IMR-90 (cell line): ENCODE measurements around the gene DAB1. TPM values are rescaled to one million over a fixed set of nuclear protein-coding genes. Genes with fewer than 3 reads are reported as not detected.

Experiments
- ATAC-seq: fragments of 200-7000 bp; cut with Tn5 transposase; 2 replicates; pipeline ENCODE4 v1.9.1; 2020; ENCODE audit warnings: low read depth, mild to moderate bottlenecking, moderate library complexity
- BruUV-seq: library from RNA; stranded (reverse); fragments of 400-500 nt; replicated peaks from 2 replicates; lab custom pipeline; 2021; lab: Mats Ljungman, UMichigan
- CTCF ChIA-PET: fragments of 300-600 bp; formaldehyde crosslinking; extraction: SDS; loops from one replicate; lab custom pipeline; 2021; ENCODE audit warnings: antibody characterized with exemption; lab: Yijun Ruan, JAX
- POLR2A ChIA-PET: fragments of 300-600 bp; sonication (Branson Sonifier 250); formaldehyde crosslinking; loops from one replicate; lab custom pipeline; 2022; ENCODE audit warnings: antibody characterized with exemption; ENCODE audit not compliant: unreplicated experiment; lab: Charles Lee
- DNase-seq: peaks from one replicate; pipeline ENCODE4 v3.0.0; 2013
- H2AFZ ChIP-seq: replicated peaks from 2 replicates; pipeline ENCODE3; 2013; ENCODE audit warnings: low read length, mild to moderate bottlenecking; ENCODE audit not compliant: poor library complexity
- H2AK5ac ChIP-seq: 2 replicates; pipeline ENCODE4 v1.6.1; 2013; ENCODE audit warnings: low read depth, low read length, inconsistent platforms
- H2AK9ac ChIP-seq: replicated peaks from 2 replicates; pipeline ENCODE3; 2013; ENCODE audit warnings: mild to moderate bottlenecking, low read depth, low read length, moderate library complexity; ENCODE audit not compliant: poor library complexity
- H2BK120ac ChIP-seq: 2 replicates; pipeline ENCODE4 v1.6.1; 2013; ENCODE audit warnings: low read depth, low read length, inconsistent platforms
- H2BK15ac ChIP-seq: 3 replicates; pipeline ENCODE4 v1.6.1; 2013; ENCODE audit warnings: low read depth, low read length, inconsistent platforms
- H2BK20ac ChIP-seq: 2 replicates; pipeline ENCODE4 v1.6.1; 2013; ENCODE audit warnings: low read depth, mild to moderate bottlenecking, inconsistent platforms, low read length, moderate library complexity
- H2BK5ac ChIP-seq: 2 replicates; pipeline ENCODE4 v1.6.1; 2013; ENCODE audit warnings: mild to moderate bottlenecking, low read depth, low read length, inconsistent platforms; ENCODE audit not compliant: poor library complexity, severe bottlenecking
- H3K14ac ChIP-seq: replicated peaks from 2 replicates; pipeline ENCODE4 v1.6.1; 2013; ENCODE audit warnings: low read depth, low read length, inconsistent platforms
- H3K18ac ChIP-seq: 2 replicates; pipeline ENCODE4 v1.6.1; 2013; ENCODE audit warnings: low read depth, low read length, control low read depth
- H3K23ac ChIP-seq: 2 replicates; pipeline ENCODE4 v1.6.1; 2013; ENCODE audit warnings: low read depth, low read length, inconsistent platforms
- H3K27ac ChIP-seq: 2 replicates; pipeline ENCODE4 v1.5.1; 2013; ENCODE audit warnings: mild to moderate bottlenecking, control low read depth, low read length; ENCODE audit not compliant: insufficient read depth
- H3K27me3 ChIP-seq: 2 replicates; pipeline ENCODE4 v1.6.1; 2013; ENCODE audit warnings: low read length; ENCODE audit not compliant: control insufficient read depth, insufficient read depth
- H3K36me3 ChIP-seq: 2 replicates; pipeline ENCODE4 v1.6.1; 2013; ENCODE audit warnings: low read length, mixed read lengths; ENCODE audit not compliant: control insufficient read depth, insufficient read depth
- H3K4ac ChIP-seq: 2 replicates; pipeline ENCODE4 v1.6.1; 2013; ENCODE audit warnings: low read depth, low read length, inconsistent platforms
- H3K4me1 ChIP-seq: 2 replicates; pipeline ENCODE4 v1.6.1; 2013; ENCODE audit warnings: low read length, mixed read lengths; ENCODE audit not compliant: control insufficient read depth, insufficient read depth
- H3K4me2 ChIP-seq: 2 replicates; pipeline ENCODE4 v1.6.1; 2013; ENCODE audit warnings: low read depth, mild to moderate bottlenecking, control low read depth, low read length, moderate library complexity
- H3K4me3 ChIP-seq: 2 replicates; pipeline ENCODE4 v1.5.1; 2013; ENCODE audit warnings: low read depth, mild to moderate bottlenecking, control low read depth, low read length, moderate library complexity; ENCODE audit not compliant: insufficient read depth
- H3K56ac ChIP-seq: 2 replicates; pipeline ENCODE4 v1.6.1; 2013; ENCODE audit warnings: low read length, inconsistent platforms; ENCODE audit not compliant: insufficient read depth; ENCODE audit errors: extremely low read depth
- H3K79me1 ChIP-seq, 2 experiments: 2 replicates each; pipeline ENCODE4 v1.6.1; 2013; ENCODE audit warnings: low read length in 2 of 2, inconsistent platforms in 1 of 2, low read depth in 1 of 2
- H3K9ac ChIP-seq: 2 replicates; pipeline ENCODE4 v1.6.1; 2013; ENCODE audit warnings: low read depth, low read length, control low read depth
- H3K9me1 ChIP-seq: 2 replicates; pipeline ENCODE4 v1.6.1; 2013; ENCODE audit warnings: low read length, inconsistent platforms; ENCODE audit not compliant: insufficient read depth
- H3K9me3 ChIP-seq: 2 replicates; pipeline ENCODE4 v1.6.1; 2013; ENCODE audit warnings: low read length; ENCODE audit not compliant: control insufficient read depth, insufficient read depth
- H4K20me1 ChIP-seq: 2 replicates; pipeline ENCODE4 v1.6.1; 2013; ENCODE audit warnings: low read length, inconsistent platforms; ENCODE audit not compliant: insufficient read depth
- H4K5ac ChIP-seq: 2 replicates; pipeline ENCODE4 v1.6.1; 2013; ENCODE audit warnings: mild to moderate bottlenecking, low read depth, low read length, control low read depth
- H4K8ac ChIP-seq, 2 experiments: 2 replicates each; pipeline ENCODE4 v1.6.1; 2013; ENCODE audit warnings: low read depth in 2 of 2, low read length in 2 of 2, control low read depth in 1 of 2, inconsistent platforms in 1 of 2
- H4K91ac ChIP-seq: 2 replicates; pipeline ENCODE4 v1.6.1; 2013; ENCODE audit warnings: low read depth, low read length, inconsistent platforms; ENCODE audit not compliant: insufficient read depth
- BHLHE40 ChIP-seq: fragments of 150-350 bp; IDR thresholded peaks from 2 replicates; pipeline ENCODE4 v1.6.1; 2016; ENCODE audit warnings: mild to moderate bottlenecking, low read depth, low read length
- CTCF ChIP-seq: conservative IDR thresholded peaks from 2 replicates; pipeline ENCODE4 v1.5.1; 2012; ENCODE audit warnings: mild to moderate bottlenecking, low read depth, low read length, improper control_type of control experiment
- MAFK ChIP-seq: IDR thresholded peaks from 2 replicates; pipeline ENCODE4 v1.6.1; 2012; ENCODE audit warnings: low read depth, low read length, improper control_type of control experiment
- WGBS, 2 experiments: methylation state at CpG; one replicate each; pipeline versions ENCODE4 v1.1.5 to v1.1.7; 2013; ENCODE audit warnings: missing lambda C conversion rate in 2 of 2; ENCODE audit not compliant: insufficient read length in 1 of 2; ENCODE audit errors: extremely low coverage in 2 of 2; 5-methylcytosine and 5-hydroxymethylcytosine counted together
- dilution Hi-C: fragments of 300-500 bp; cut with HindIII; formaldehyde crosslinking; loops from one replicate; pipeline ENCODE4 v1.14.3; 2018; ENCODE audit warnings: low sequenced_read_pairs; ENCODE audit not compliant: unreplicated experiment
- in situ Hi-C: fragments of 300-500 bp; cut with MboI; formaldehyde crosslinking; loops from 3 replicates; pipeline ENCODE4 v1.14.3; 2019; ENCODE audit warnings: low sequenced_read_pairs, inconsistent platforms, mixed read lengths
- intact Hi-C: fragments of 100-400 bp; cut with micrococcal nuclease; formaldehyde crosslinking; loops from 2 replicates; pipeline ENCODE4 v1.10.0; 2022
- polyA plus RNA-seq, 3 experiments: library from polyadenylated mRNA; depleted of rRNA; stranded (reverse); fragments of >200 nt; gene quantifications; 2 replicates each; pipeline ENCODE4 v1.2.3, GENCODE V29; 2012; ENCODE audit warnings: low replicate concordance in 1 of 3
- total RNA-seq: library from RNA; depleted of rRNA; stranded (reverse); fragments of >200 nt; gene quantifications from 2 replicates; pipeline ENCODE4 v1.2.3, GENCODE V29; 2012

The DAB1 gene
- total and polyA plus RNA-seq, 2 of the 4 experiments (the other 2 are of a cell fraction) = 0.18 to 0.41 TPM

- no peak for TF ChIP-seq MAFK
- TF ChIP-seq BHLHE40 = no peak
- TF ChIP-seq CTCF = no peak
- in situ Hi-C loops = no loop called here
- H3K18ac ChIP-seq = no peak overlapping the region
- no peak overlapping the region for H2BK120ac ChIP-seq
- BruUV-seq = no TSS peak
- no CpG with 5 or more reads among the region's 1 CpG for WGBS, 2 experiments
- no peaks in the 10 kb centered on the region; the same call in 1 of the 2 replicates for H3K4me1 ChIP-seq
- no peak overlapping the region for H2AFZ ChIP-seq
- intact Hi-C loops = loop anchor here (5.0 kb wide), 1 partner anchor 134 kb away; no protein-coding TSS in a partner anchor
- no peak overlapping the region for H3K4me3 ChIP-seq
- H4K8ac ChIP-seq = no peak overlapping the region
- no peaks in the 10 kb centered on the region for H4K20me1 ChIP-seq
- H4K91ac ChIP-seq = no peak overlapping the region
- H3K27me3 ChIP-seq = no peaks in the 10 kb centered on the region; the same call in none of the 2 replicates
- H2AK9ac ChIP-seq = no peak overlapping the region
- H3K56ac ChIP-seq = no peak overlapping the region
- H3K36me3 ChIP-seq = no peaks in the 10 kb centered on the region
- ChIA-PET POLR2A (no interaction called here), CTCF (no interaction called here)
- H2AK5ac ChIP-seq = no peak overlapping the region
- H2BK20ac ChIP-seq = no peak overlapping the region
- no peak overlapping the region for H2BK15ac ChIP-seq
- no peak overlapping the region for H3K14ac ChIP-seq
- no peak overlapping the region for H3K4me2 ChIP-seq
- H4K5ac ChIP-seq = no peak overlapping the region
- ATAC-seq (no peak), DNase-seq (no peak)
- no peak overlapping the region for H3K23ac ChIP-seq
- no peaks in the 10 kb centered on the region for H3K79me1 ChIP-seq
- H2BK5ac ChIP-seq = no peak overlapping the region
- H3K9ac ChIP-seq = no peak overlapping the region
- dilution Hi-C loops = no loop called here
- H3K9me3 ChIP-seq = no peaks in the 10 kb centered on the region
- no peak overlapping the region for H3K4ac ChIP-seq
- H3K27ac ChIP-seq = no peak overlapping the region
- no peaks in the 10 kb centered on the region; the same call in 1 of the 2 replicates for H3K9me1 ChIP-seq
Measured at GRCh38 chr1:56966698-56966999, 457.2 kb downstream of the DAB1 start.
